Stimulated activated CD4-positive, alpha-beta T cell treated with anti-CD3 and anti-CD28 coated beads, Interleukin-2, amount 100 ng/mL, for 4 hours (primary cell): ENCODE results near the gene TSPAN31.
"Not testable (repeated sequence)": the region's sequence is repeated elsewhere in the genome, so short reads cannot be mapped to it uniquely, and the experiment has no call there.

Source experiments
- DNase-seq: peaks from one replicate; pipeline ENCODE4 v3.0.0-alpha.2; 2020; ENCODE audit warnings: low read depth

The TSPAN31 gene, protein sequence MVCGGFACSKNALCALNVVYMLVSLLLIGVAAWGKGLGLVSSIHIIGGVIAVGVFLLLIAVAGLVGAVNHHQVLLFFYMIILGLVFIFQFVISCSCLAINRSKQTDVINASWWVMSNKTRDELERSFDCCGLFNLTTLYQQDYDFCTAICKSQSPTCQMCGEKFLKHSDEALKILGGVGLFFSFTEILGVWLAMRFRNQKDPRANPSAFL

DNA sequence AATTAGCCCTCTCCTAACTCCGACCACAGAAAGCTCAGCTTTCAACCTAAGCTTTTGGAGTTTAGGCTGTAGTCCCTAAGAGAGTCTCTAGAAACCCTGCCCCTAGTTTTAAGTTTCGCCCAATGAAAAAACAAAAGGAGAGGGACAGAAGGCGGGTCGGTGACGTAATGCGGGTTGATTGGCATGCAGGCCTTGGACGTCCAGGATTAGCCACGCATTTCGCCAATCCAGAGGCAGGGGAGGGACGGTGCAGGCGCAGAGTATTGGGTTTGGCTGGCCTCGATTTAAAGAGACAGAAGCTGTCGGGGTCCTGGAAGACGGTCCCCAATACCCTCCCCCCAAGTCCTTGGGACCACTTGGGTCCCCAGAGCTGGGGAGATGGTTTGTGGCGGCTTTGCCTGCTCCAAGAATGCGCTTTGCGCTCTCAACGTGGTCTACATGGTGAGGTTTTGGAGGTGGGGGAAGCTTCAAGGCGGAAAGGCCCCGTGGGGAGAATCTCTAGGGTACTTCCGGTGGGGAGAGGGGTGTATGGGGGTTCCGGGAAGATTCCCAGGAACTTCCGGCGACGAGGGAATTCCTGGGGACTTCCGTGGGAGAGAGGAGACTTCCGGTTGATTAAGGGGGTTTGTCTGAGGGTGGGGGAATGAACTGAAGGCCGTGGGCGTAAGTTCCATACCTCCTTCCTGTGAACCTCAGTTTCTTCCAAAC is at the start of gene TSPAN31:
Gene TSPAN31, plus strand, starts transcription at position 263 of the 708 bp plus-strand sequence. Its CDS starts 116 bp downstream, at position 379.
- peak; percentile 93 for DNase-seq

DNA sequence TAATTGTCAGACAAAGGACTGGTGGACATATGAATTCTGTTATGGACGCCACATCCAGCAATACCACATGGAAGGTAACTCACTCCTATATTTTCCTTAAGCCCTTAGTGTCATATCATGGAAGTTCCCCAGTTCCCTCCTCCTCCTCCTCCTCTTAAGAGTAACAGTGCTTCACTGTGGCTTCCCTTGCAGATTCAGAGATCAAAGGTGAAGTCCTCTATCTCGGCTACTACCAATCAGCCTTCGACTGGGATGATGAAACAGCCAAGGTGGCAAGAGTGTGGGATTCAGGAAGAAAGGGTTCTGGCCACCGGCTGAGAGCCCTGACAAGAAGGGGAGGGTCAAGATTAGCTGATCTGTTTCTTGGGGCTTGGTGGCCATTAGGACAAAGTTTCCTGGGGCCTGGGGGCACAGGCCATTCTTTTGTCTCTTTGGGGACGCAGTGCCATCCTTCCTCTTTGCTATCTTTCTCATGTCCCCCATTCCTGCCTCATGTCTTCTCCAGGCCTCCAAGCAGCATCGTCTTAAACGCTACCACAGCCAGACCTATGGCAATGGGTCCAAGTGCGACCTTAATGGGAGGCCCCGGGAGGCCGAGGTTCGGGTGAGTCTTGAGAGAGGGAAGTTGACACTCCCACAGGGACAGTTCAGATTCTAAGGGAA is 48.9 kb upstream of the TSPAN31 start:
- DNase-seq: no peak

DNA sequence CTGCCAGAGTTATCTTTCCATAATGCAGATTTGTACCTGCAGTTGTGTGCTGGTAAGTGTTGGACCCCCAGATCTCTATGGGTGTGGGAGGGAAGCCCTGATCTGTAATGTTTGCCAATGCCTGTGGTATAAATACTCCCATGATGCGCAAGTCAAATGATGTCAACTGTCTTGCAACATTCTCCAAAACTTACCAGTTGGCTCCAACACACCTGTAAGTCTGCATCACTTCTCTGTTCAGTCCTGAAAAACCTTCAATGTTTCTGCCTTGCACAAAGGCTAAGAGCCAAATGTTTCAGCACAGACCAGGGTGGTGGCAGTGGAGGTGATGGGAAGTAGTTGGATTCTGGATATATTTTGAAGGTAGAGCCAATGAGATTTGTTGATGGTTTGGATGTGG is 47.8 kb upstream of the TSPAN31 start:
- DNase-seq: no peak

DNA sequence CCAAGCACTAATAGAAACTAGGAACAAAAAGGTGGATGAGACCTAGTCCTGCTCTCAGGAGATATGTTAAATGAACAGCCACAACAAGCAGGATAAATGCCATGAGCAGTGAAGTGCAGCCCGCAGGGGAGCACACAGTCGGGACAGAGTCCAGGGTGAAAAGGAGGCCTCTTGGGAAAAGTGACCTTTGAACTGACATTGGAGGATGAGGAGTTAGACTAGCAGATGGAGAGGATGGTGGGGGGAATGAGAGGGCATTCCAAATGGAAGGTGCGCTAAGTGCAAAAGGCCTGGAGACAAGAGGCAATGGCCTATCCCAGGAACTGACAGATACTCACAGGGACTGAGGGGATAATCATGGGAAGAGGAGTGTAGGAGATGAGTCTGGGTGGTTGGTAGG is 46.4 kb upstream of the TSPAN31 start:
- DNase-seq: no peak

DNA sequence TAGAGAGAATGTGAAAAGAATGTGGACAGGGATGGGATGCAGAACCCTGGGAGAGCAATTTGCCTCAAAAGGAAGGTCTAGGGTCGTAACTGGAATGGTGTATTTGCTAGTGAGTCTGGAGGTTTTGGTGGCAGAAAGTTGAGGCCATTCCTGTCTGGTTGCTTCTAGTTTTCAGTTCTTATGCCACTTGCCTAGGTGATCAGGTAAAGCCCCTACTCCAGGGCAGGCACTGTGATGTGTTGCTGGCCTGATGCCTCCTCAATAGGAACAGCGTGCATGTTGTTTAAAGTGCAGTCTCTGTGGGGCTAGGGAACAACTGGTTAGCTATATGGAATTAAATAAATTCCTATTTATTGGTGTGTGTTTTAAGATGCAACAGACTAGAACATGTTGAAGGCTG is 44.5 kb upstream of the TSPAN31 start:
- DNase-seq: no peak

DNA sequence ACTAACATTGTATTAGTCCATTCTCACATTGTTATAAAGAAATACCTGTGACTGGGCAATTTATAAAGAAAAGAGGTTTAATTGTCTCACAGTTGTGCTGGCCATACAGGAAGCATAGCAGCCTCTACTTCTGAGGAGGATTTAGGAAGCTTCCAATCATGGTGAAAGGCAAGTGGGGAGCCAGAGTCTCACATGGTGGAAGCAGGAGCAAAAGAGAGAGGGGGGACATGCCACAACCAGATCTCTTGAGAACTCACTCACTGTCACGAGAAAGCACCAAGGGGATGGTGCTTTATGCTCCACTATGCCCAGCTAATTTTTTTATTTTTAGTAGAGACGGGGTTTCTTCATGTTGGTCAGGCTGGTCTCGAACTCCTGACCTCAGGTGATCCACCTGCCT is 37.6 kb upstream of the TSPAN31 start:
- no peak for DNase-seq

DNA sequence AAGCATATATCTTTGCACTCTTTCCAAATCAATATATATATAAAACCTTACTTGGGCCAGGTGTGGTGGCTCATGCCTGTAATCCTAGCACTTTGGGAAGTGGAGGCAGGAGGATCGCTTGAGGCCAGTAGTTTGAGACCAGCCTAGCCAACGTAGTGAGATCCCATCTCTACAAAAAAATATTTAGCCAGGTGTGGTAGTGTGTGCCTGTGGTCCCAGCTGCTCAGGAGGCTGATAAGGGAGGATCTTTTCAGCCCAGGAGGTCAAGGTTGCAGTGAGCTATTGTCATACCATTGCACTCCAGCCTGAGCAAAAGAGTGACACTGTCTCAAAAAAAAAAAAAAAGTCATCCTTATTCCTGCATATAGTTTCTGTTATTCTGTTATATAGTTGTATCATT is 36.5 kb upstream of the TSPAN31 start:
- DNase-seq: no peak

DNA sequence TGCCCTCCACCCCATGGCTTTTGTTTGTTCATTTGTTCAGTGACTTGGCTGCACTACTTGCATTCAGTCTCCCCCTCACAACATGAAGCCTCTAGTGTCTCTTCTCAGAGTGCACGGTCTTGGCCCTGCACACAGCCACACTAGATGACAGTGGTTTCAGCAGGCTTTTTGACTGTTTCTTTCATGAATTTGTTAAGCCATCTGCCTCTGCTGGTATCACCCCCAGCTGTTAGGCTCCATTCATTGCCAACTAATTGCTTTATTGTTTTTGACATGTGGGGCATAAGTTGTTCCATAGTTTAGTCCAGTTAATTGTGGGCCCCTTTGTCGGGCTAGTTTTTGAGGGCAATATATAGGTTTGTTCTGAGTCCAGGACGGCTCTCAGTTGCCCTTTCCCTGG is 32.1 kb upstream of the TSPAN31 start:
- DNase-seq: no peak

DNA sequence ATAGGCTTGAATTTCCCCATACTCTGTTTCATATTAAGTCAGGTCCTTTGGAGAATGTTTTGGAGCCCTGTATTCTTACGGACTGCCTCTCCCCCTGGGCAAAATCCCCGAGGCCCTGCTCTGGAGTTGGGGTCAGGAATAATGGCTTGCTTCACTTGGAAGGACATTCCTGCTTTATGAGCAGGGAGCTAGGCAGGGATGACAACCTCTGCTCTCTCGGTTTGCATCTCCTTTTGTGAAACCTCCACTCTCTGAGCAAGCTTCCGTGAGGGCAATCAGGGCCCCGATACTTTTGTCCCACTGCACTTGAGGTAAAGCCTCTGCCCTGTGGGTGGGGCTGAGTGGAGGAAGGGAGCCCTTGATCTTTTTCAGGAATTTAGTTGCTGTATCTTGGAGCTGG is 31.6 kb upstream of the TSPAN31 start:
- no peak for DNase-seq

DNA sequence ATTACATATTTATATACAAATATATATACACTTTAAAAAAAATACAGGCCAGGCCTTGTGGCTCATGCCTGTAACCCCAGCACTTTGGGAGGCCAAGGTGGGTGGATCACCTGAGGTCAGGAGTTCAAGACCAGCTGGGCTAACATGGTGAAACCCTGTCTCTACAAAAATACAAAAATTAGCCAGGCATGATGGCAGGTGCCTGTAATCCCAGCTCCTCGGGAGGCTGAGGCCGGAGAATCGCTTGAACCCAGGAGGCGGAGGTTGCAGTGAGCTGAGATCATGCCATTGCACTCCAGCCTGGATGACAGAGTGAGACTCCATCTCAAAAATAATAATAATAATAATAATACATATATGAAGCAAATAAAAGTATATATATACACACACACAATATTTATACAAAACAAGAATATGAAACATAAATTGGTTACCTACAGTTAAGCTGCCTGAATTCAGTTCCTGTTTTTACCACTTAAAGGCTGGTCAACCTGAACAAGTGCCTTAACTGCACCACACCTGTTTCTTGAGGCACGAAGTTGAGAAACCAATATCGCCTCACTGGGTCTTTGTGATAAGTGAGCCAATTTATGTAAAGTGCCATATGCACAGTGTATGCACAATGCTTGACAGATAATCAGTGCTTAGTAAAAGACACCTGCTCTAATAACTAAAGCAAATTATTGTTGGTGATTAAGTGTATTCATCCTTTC is 29.6 kb upstream of the TSPAN31 start:
- not testable (repeated sequence) for DNase-seq

DNA sequence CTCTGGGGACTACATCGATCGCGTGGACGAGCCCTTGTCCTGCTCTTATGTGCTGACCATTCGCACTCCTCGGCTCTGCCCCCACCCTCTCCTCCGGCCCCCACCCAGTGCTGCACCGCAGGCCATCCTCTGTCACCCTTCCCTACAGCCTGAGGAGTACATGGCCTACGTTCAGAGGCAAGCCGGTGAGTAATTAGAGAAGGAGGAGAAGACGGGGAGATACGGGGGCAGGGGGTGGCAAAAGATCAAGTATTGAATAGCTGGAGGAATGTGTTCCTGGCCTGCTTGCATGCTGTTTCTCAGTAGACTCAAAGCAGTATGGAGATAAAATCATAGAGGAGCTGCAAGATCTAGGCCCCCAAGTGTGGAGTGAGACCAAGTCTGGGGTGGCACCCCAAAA is 29.1 kb upstream of the TSPAN31 start:
- no peak for DNase-seq

DNA sequence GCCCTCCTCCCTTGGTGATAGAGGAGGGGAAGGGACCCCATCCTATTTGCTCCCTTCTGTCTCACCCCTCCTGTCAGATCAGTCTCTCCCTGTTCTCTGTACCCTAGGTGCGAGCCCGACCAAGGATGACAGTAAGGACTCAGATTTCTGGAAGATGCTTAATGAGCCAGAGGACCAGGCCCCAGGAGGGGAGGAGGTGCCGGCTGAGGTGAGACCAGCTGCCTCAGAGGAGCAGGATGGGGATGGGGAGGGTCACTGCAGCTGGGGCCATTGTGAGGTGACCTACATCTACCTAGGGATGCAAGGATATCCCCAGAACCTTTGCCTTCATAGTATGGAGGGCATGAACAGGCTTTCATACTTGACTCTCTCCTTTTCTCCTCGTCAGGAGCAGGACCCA is 28.5 kb upstream of the TSPAN31 start:
- DNase-seq: no peak

DNA sequence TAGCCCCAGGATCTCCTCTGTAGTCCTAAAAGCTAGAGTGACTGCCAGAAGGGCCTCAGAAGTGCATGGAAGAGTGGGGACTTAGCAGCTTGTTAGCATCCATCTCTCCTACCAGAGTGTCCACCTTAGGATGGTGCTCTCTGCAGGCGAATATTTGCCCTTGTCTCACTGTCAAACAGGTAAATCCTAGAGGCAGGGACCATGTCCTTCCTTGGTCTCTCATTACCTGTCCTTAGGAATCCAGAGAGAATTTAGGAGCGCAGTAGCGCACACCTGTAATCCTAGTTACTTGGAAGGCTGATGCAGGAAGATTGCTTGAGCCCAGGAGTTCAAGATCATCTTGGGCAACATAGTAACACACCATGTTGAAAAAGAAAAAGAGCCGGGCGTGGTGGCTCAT is 27.7 kb upstream of the TSPAN31 start:
- no peak for DNase-seq

DNA sequence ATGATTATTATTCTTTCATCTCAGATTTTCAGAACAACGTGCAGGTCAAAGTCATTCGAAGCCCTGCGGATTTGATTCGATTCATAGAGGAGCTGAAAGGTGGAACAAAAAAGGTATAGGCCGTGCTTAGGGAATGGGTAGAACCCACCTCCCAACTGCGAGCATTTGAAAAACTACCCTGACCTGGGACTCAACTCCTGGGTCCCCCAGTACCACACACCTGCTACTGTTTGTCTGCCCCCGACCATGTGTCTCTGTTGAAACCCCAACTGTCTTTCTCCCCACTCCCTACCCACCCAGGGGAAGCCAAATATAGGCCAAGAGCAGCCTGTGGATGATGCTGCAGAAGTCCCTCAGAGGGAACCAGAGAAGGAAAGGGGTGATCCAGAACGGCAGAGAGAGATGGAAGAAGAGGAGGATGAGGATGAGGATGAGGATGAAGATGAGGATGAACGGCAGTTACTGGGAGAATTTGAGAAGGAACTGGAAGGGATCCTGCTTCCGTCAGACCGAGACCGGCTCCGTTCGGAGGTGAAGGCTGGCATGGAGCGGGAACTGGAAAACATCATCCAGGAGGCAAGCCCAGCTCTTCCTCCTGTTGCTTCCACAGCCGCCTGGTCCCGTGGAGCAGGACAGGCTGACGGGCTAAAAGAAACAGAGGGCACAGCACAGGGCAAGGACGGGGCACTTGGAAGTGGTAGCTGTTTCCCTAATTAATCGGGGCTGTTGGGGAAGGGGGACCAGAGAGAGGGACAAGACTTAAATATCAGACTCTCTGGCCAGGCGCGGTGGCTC is 26.8 kb upstream of the TSPAN31 start:
- DNase-seq: no peak

DNA sequence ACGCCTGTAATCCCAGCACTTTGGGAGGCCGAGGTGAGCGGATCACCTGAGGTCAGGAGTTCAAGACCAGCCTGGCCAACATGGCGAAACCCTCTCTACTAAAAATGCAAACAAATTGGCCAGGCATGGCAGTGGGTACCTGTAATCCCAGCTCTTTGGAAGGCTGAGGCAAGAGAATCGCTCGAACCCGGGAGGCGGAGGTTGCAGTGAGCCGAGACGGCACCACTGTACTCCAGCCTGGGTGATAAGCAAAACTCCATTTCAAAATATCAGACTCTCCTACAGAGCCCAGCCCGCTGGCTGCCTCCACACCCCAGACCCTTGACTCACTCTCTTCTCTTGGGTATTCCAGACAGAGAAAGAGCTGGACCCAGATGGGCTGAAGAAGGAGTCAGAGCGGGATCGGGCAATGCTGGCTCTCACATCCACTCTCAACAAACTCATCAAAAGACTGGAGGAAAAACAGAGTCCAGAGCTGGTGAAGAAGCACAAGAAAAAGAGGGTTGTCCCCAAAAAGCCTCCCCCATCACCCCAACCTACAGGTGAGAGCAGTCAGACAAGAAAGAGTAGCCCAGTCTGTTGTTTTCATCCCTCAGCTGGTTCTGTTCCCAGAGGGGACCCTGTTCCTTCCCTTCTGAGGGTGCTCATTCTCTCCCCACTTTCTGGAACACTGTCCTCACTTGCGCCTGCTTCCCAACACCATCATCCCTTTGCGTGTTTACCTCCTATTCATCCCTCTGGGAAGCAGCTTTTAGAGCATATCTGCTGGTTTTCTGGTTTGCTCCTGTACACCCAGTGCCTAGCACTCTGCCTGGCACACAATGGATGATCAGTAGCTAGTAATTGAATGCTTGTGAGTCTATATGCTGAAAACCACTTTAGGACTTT is 26.0 kb upstream of the TSPAN31 start:
- no peak for DNase-seq

DNA sequence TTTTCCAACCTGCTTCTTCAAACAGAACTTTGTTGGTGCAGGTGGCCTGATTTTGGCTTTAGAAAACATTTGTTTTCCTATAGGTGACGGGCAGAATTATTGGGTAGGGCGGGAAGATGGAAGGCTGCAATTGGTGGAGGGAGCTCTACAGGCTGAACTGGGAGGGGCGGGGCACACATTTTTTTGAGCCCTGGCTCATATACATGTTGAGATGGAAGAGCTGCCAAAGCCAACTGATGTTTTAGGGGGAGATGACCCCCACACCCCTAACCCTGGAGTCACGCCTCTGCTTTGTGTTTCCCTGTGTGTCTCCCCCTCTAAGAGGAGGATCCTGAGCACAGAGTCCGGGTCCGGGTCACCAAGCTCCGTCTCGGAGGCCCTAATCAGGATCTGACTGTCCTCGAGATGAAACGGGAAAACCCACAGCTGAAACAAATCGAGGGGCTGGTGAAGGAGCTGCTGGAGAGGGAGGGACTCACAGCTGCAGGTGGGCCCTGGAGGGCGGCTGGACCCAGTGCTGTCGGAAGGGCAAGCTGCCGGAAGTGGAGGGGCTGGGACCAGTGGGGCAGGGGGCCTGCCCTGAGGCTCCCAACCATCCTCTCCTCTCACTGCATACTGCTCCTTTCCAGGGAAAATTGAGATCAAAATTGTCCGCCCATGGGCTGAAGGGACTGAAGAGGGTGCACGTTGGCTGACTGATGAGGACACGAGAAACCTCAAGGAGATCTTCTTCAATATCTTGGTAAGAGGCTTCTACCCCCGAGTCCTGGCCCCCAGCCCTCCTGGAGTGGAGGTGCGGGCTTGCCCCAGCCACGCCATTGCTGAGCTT is 24.8 kb upstream of the TSPAN31 start:
- DNase-seq: no peak

DNA sequence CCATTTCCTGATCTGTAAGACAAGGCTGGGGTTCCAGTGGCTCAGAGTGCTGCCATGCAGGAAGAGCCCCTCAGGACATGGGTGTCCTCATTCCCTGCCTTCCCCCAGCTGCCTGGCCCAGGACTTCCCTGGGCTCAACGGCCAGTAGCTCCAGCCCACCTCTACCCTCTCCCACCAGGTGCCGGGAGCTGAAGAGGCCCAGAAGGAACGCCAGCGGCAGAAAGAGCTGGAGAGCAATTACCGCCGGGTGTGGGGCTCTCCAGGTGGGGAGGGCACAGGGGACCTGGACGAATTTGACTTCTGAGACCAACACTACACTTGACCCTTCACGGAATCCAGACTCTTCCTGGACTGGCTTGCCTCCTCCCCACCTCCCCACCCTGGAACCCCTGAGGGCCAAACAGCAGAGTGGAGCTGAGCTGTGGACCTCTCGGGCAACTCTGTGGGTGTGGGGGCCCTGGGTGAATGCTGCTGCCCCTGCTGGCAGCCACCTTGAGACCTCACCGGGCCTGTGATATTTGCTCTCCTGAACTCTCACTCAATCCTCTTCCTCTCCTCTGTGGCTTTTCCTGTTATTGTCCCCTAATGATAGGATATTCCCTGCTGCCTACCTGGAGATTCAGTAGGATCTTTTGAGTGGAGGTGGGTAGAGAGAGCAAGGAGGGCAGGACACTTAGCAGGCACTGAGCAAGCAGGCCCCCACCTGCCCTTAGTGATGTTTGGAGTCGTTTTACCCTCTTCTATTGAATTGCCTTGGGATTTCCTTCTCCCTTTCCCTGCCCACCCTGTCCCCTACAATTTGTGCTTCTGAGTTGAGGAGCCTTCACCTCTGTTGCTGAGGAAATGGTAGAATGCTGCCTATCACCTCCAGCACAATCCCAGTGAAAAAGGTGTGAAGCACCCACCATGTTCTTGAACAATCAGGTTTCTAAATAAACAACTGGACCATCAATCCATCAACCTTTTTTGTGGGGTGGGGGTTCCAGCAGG is 23.9 kb upstream of the TSPAN31 start:
- DNase-seq: no peak

DNA sequence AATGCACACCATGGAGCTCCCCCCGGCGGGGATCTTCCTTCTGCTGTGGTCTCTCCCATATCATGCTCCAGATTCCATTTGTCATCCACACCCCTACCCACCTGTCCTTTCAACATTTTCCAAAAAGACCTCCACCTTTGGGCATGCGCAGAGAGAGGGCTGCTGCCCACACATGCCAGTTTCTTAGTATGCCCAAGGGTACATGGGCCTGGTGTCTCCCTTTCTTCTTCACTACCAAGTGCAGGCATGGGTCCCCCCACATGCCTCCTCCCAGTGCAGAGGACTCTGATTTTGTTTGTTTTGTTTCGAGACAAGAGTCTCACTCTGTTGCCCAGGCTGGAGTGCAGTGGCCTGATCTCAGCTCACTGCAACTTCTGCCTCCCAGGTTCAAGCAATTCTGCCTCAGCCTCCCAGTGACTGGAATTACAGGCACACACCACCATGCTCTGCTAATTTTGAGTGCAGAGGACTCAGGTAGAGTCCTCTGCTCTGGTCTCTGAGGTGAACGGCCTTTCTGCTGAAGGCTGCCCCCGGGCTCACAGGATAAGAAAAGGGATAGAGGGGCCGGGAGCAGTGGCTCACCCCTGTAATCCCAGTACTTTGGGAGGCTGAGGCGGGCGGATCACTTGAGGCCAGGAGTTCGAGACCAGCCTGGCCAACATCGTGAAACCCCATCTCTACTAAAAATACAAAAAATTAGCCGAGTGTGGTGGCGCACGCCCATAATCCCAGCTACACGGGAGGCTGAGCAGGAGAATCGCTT is 22.8 kb upstream of the TSPAN31 start:
- not testable (repeated sequence) for DNase-seq
